Inflammatory macrophage (primary cell): ENCODE data around the gene ANKRD13C.
"Not testable (repeated sequence)": the region's sequence is repeated elsewhere in the genome, so short reads cannot be mapped to it uniquely, and the experiment has no call there.

Source experiments
- DNase-seq, 2 donors: peaks; one replicate each; pipeline ENCODE4 v3.0.0-alpha.2; 2020 to 2022

ANKRD13C gene

DNA sequence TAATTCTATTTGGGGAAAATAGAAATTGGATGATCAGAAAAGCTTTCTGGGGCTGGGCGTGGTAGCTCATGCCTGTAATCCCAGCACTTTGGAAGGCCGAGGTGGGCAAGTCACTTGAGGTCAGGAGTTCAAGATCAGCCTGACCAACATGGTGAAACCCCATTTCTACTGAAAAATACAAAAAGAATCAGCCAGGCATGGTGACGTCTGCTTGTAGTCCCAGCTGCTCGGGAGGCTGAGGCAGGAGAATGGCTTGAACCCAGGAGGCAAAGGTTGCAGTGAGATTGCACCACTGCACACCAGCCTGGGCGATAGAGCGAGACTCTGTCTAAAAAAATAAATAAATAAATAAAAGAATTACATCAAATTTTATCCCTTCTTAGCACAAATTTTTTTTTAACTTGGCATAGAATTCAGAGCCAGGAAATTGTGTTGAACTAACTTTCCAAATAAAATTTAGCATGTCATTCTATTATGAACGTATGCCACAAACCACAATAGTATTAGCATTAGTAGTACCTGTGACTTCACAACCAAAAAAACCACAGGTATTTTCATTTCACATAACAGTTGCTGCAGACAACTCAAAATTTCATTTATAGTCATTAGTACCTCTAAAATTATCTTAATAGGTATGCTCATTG lies 4.5 kb upstream of the ANKRD13C start:
- no peak for DNase-seq

DNA sequence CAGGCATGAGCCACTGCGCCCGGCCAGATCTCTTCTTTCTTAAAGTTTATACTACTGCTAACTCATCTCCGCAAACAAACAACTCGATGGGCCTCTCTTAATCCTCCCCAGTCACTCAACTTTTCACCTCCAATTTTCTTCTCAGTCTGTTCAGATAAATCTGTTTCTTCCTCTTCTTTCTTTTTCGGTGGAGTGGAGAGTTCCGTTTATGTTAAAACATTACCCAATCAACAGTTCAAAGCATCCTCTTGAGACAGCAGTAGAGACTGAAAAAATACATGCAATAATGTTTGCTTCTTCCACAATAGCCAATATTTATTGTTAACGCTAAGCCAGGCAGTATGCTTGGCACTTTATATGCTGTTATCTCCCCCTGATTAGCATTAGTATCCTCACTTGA lies 1.4 kb upstream of the ANKRD13C start:
- DNase-seq: peak in 1 of 2 donors; percentile 72

- DNase-seq: no peak
Measured at GRCh38 chr1:70355111-70355407, 537 bp upstream of the ANKRD13C start.

DNA sequence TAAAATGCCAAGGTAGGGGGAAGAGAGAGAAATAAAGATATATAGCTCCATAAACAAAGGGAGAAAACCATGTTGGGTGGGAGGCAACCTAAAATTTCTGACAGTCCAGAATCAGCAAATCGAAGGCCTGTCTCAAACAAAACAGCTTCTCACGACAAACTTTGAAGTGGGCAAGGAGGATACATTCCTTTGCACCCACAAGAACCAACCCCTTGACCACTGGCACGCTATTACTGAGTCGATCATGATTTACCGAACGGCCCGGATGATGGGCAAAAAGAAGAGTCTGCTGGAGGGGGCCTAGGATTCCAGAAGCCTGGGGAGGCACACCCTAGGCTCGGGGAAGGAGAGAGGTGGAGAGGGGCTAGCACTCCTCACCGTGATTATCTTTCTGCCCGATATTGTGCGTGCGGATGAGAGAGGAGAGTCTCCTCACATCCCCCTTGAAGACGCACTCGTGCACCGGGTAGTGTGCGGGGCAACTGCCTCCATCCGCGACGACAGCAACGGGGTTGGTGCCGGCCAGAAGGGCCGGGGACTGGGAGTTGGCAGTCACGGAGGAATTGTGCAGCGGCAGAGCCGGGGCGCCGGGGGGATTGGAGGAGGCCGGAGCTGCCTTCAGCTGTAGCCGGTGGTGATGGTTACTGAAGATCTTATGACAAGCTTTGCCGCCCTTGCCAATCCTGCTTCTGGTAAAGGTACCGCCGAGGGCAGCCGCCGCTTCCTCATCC lies 756 bp downstream of the ANKRD13C start:
- DNase-seq: no peak

GRCh38 chr1:70353044-70353443 lies 1.5 kb downstream of the ANKRD13C start:
- DNase-seq: no peak

- DNase-seq: not testable (repeated sequence)
Measured at GRCh38 chr1:70349799-70350198, 4.7 kb downstream of the ANKRD13C start.

DNA sequence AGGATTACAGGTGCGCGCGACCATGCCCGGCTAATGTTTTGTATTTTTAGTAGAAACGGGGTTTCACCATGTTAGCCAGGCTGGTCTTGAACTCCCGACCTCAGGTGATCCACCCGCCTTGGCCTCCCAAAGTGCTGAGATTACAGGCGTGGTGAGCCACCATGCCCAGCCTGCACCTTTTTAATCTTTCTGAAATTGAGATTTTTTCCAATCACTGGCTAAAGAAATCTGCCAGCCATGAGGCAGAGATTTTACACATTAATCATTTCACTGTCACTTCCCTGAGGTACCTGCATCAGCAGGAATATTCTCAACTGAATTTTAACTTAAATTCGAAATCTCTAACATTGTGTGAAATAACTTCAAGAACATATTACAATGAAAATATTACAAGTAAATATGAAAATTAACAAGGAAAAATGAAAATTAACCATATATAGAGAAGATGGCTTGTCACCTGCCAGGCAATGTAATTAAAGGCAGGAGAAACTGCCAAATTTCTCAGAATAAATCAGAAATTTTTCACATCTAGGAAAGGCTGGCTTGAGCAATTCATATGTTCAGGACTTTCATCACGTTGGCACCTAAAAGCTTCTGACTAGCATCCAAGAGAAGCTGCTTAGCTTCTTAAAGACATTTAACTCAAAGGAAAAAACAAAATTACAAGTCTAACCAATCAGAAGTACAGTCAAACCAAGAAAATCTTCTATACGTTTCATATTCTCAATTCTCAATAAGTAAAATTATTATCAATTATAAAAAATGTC lies 5.9 kb downstream of the ANKRD13C start:
- no peak for DNase-seq

DNA sequence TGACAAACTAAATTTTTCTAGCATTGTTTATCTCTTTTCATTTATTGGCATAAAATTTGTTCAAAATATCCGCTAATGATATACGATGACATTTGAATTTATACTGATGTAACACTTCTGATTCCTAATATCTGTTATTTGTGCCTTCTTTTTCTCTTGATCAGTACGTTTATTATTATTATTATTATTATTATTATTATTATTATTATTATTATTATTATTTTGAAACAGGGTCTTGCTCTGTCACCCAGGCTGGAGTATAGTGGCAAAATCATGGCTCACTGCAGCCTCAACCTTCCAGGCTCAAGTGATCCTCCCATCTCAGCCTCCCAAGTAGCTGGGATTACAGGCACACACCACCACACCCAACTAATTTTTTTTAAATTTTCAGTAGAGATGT lies 14.9 kb downstream of the ANKRD13C start:
- DNase-seq: not testable (repeated sequence)

GRCh38 chr1:70336050-70336449 lies 18.5 kb downstream of the ANKRD13C start:
- no peak for DNase-seq

- no peak for DNase-seq
Measured at GRCh38 chr1:70334436-70334835, 20.1 kb downstream of the ANKRD13C start.

GRCh38 chr1:70333245-70333644 lies 21.3 kb downstream of the ANKRD13C start:
- no peak for DNase-seq

GRCh38 chr1:70331962-70332361 lies 22.6 kb downstream of the ANKRD13C start:
- DNase-seq: no peak

- no peak for DNase-seq
Measured at GRCh38 chr1:70327306-70328076, 27.0 kb downstream of the ANKRD13C start.

GRCh38 chr1:70324683-70325082 lies 29.8 kb downstream of the ANKRD13C start:
- DNase-seq: no peak

GRCh38 chr1:70319750-70320149 lies 34.8 kb downstream of the ANKRD13C start:
- DNase-seq: no peak

- no peak for DNase-seq
Measured at GRCh38 chr1:70318191-70318590, 36.3 kb downstream of the ANKRD13C start.

DNA sequence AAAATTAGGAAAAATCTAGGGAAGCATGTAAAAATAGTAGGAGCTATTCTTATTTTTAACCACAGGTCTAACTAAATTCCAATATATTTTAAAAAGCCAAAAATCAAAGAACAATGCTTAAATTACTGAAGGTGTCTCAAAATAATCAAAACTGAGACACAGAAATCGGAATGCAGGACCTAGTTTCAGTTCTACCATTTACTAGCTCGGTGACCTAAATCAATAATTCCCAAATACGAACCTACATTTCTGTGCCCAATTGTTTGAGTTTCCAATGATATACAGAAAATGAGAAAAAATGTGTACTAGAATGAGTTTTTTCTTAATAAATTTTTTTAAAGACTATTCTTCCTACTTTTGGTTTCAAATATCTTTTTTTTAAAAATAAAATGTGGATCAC lies 37.4 kb downstream of the ANKRD13C start:
- no peak for DNase-seq

- no peak for DNase-seq
Measured at GRCh38 chr1:70315782-70316181, 38.7 kb downstream of the ANKRD13C start.

- DNase-seq: no peak
Measured at GRCh38 chr1:70314706-70315304, 39.7 kb downstream of the ANKRD13C start.

DNA sequence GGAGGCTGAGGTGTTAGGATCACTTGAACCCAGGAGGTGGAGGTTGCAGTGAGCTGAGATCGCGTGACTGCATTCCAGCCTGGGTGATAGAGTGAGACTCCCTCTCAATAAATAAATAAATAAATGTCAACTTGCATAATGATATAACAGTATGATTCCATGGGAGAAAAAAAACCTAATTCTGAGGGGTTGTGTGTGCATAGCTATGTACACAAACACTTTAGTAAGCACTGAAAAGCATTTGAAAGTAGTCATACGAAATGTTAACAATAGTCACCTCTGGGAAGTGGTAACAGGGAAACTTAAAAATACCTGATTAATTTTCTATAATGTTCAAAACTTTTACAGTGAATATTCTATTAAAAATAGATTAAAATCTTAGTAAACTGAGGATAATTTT lies 43.2 kb downstream of the ANKRD13C start:
- DNase-seq: no peak

GRCh38 chr1:70299472-70299871 lies 55.0 kb downstream of the ANKRD13C start:
- no peak for DNase-seq

GRCh38 chr1:70295749-70296148 lies 58.8 kb downstream of the ANKRD13C start:
- DNase-seq: no peak
